ENCODE measurements around the gene TRMT112.

DNA sequence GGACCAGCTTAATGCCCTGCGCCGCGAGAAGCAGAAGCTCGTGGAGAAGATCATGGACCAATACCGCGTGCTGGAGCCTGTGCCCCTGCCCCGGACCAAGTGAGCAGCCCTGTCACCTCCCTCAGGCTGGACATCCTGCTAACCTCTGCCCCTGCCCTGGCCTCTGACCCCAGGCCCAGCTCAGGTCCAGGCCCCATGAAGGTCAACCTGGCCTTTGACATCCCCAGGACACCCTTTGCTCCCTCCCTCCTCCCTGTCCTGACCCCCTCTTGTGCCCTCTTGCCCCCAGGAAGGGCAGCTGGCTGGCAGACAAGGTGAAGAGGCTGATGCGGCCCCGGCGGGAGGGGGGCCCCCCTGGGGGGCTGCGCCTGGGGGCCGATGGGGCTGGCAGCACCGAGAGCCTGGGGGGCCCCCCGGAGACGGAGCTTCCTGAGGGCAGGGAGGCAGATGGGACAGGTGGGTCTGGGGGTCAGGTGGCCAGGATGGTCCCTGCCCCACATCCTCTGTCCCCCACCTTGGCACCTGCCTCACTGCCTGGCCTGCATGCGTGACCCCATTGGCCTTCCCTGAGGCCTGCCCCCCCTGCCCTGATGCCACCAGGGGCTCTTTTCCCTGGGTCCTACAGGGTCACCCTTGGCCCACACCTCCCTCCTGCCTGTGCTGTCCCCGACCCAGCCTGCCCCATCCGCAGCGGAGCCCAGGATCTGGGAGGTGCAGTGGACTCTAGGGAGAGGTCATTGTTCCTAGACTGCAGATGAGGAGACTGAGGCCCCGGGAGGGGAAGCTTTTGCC is 36.6 kb upstream of the TRMT112 start:
- TF ChIP-seq TAF1 (IDR thresholded peaks at IDR 0.05; ENCODE audit: borderline replicate concordance, insufficient read depth, low read length), result no peak
- no peak for TF ChIP-seq FOXP2 (optimal IDR thresholded peaks at IDR 0.05; ENCODE audit: borderline replicate concordance, extremely low read depth, extremely low read length, insufficient read depth)

Measured in PFSK-1 (cell line).